ENCODE results near the gene ADAM15.

DNA sequence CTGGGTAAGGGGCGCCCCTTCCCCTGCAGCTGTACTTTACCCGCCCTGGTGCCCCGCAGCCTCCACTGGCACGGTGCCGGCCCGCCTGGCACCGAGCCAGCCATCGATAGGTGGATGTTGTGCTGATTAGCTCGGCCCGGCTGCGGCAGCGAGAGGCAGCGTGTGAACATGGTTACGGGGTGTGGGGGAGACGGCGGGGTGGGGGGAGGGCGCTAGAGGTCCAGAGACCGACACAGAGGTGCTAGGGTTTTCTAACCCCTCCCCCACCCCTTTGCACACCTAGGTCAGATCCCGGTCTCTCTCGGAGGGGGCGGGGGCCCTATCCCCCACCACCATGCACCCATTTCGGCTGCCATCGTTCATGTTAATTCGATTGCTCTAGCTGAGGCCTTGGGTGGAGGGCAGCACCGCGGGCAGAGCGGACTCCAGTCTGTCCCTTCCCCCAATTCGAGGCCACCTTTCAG lies 19.1 kb downstream of the ADAM15 start:
- TF ChIP-seq CTCF (IDR thresholded peaks at IDR 0.05) (no peak), EZH2 (IDR thresholded peaks at IDR 0.05; ENCODE audit: borderline replicate concordance, insufficient read depth, low read depth, low read length, poor library complexity, severe bottlenecking) (no peak)
